HG02884 (cell line): ENCODE measurements around the gene ACBD5.
"Not testable (repeated sequence)": the region's sequence is repeated elsewhere in the genome, so short reads cannot be mapped to it uniquely, and the experiment has no call there.

ENCODE experiments used
- ATAC-seq: cut with Tn5 transposase; IDR thresholded peaks from one replicate; pipeline ENCODE4 v1.9.1; 2021; ENCODE audit warnings: mild to moderate bottlenecking, moderate library complexity; ENCODE audit not compliant: unreplicated experiment

Gene ACBD5

GRCh38 chr10:27241652-27242472 lies 1.3 kb upstream of the ACBD5 start:
- peak; percentile 47 for ATAC-seq

DNA sequence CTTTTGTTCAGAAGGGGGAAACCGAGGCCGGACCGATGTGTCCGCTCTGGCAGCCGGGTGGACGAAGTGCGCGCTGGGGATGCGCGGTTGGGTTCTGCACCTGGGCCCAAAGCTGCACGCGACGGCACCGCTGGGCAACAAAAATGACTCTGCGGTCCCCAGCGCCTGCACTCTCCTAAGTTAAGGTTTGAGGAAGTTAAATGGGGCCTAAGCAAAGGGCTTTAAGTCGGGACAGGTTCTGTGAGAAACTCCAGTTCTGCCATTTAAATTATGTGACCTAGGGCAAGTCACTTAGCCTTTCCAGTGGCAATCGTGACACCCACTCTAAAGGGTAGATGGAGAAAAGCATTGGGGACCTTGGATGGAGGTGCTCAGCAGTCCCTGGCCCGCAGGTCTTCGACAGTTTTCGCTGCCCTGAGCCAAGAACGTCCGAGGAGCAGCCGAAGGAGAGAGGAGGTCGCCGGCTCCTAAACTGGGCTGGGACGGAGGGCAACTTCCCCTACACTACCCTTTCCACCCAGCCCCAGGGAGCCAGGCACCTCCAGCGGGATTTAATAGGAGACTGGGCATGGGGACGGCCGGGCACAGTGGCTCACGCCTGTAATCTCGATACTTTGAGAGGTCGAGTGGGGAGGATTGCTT lies 534 bp upstream of the ACBD5 start:
- peak; percentile 13 for ATAC-seq

DNA sequence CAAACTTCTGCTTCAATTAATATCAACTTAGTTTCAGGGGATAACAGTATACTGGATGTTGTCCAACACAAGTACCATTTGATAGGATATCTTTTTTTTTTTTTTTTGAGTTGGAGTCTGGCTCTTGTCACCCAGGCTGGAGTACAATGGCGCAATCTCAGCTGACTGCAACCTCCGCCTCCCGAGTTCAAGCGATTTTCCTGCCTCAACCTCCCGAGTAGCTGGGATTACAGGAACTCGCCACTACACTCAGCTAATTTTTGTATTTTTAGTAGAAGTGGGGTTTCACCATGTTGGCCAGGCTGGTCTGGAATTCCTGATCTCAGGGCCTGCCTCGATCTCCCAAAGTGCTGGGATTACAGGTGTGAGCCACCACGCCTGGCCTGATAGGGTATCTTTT lies 3.1 kb downstream of the ACBD5 start:
- ATAC-seq = not testable (repeated sequence)

DNA sequence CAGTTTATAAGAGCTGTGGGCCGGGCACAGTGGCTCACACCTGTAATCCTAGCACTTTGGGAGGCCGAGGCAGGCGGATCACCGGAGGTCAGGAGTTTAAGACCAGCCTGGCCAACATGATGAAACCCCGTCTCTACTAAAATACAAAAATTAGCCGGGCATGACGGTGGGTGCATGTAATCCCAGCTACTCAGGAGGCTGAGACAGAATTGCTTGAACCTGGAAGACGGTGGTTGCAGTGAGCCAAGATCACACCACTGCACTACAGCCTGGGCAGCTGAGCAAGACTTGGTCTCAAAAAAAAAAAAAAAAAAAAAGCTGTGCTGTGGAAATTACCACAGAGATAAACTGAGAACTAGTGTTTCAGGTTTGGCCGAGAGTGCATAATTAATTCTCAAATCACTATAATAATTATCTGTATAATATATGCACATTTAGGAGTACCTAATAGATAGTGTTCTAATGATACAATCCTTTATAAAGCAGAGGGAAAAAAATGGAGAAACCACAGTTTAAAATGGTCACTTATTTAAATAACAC lies 3.9 kb downstream of the ACBD5 start:
- ATAC-seq = not testable (repeated sequence)

- no peak for ATAC-seq
These were observed 4.9 kb downstream of the ACBD5 start for GRCh38 chr10:27235706-27236105.

- ATAC-seq = no peak
These were observed 10.6 kb downstream of the ACBD5 start for GRCh38 chr10:27230022-27230421.

DNA sequence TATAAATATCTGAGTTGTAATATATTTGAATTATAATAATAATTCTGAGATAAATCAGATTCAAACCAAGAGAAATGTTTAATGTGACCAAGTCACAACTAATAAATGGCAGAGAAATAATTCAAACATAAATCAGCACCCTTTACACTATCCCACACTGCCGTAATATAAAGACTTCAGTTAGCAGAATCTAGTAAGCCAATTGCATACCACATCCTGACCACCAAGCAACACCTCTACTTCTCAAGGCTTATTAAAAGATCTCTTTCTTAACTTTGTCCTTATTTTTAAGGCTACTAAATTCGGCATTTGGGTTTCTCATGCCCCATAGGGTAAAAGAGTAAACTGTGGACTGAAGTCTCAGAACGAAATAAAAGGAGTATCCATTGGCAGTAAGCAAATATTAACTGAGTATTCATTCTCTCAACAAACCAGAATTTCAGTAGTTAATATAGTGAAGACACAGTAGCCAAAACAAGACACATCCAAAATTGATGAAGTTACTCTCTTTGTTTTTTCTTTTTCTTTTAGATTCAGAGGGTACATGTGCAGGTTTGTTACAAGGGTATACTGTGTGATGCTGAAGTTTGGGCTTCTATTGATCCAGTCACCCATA lies 14.8 kb downstream of the ACBD5 start:
- no peak for ATAC-seq

GRCh38 chr10:27225011-27225590 lies 15.5 kb downstream of the ACBD5 start:
- ATAC-seq = no peak

DNA sequence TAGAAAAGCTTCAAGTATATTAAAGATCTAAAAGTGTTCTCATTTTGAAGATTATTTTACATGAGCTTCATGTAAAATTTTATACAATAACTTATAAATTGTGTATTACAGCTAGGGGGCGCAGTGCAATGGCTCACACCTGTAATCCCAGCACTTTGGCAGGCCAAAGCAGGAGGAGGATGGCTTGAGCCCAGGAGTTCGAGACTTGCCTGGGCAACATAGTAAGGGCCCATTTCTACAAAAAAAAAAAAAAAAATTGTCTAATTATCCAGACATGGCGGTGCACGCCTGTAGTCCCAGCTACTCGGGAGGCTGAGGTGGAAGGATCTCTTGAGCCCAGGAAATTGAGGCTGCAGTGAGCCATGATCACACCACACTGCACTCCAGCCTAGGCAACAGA lies 16.6 kb downstream of the ACBD5 start:
- ATAC-seq = no peak

DNA sequence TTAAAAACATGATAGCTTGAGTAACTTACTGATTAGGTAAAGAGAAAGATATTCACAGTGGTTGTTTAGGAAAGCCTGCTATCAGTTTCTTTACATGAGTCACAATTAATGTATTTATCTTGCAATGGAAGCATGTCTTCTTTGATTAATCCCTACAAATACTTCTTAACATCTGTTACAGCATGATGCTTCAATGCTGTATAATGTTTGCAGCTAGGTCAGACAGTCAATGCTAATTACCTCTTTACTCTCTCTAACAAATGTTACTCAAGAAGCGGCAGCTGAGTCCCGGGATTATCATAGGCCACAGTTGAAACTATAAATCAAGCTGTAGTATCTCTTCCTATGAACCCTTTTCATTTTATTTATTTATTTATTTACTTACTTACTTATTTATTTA lies 33.2 kb downstream of the ACBD5 start:
- ATAC-seq = no peak

DNA sequence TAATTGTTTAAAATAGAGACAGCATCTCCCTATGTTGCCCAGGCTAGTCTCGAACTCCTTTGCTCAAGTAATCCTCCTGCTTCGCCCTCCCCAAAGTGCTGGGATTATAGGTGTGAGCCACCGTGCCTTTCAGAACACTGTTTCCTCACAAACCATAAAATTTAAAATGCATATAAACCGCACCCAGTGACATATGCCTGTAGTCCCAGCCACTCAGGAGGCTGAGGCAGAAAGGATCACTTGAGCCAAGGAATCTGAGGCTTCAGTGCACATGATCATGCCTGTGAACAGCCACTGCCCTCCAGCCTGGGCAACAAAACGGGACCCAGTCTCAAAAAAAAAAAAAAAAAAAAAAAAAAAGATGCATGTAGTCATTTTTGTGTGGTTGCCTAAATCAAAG lies 36.8 kb downstream of the ACBD5 start:
- ATAC-seq = no peak

- no peak for ATAC-seq
These were observed 42.5 kb downstream of the ACBD5 start for GRCh38 chr10:27197980-27198620.

DNA sequence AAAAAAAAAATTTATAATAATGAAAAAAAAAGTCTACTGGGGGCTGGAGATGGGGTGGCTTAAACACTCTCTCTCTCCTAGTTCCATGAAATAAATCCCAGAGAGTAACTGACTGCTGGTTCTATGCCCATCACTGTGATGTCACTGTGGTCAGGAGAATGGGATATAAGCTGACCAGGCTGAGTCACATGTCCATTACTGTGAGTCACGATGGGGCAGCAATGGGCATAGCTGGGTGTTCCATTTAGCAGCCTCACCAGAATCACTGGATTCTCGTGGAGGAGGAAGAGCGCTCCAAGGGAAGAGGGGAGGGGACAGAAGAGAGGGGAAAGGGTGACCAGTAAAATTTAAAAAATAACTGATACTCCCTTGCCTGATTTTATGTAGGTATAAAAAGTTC lies 48.3 kb downstream of the ACBD5 start:
- ATAC-seq = no peak

DNA sequence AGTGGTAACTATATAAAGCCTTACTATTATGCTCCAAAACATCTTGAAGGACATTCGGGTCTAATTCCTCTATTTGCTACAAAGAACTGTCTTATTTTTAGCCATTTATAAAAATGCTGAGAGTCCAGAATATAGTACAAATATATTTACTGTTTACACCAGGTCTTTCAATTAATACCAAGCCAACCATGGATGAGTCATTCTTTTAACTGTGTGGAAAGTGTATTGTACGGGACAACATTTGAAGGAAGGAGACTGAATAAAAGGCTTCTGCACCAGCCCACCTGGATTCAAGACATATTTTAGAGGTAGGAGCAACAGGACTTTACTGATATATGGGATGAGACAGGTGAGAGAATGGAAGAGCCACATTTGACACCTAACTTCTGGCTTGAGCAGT lies 50.1 kb downstream of the ACBD5 start:
- ATAC-seq = no peak

- no peak for ATAC-seq
These were observed 51.7 kb downstream of the ACBD5 start for GRCh38 chr10:27188897-27189296.

- ATAC-seq = no peak
These were observed 52.3 kb downstream of the ACBD5 start for GRCh38 chr10:27188259-27188658.

- ATAC-seq = no peak
These were observed 70.7 kb downstream of the ACBD5 start for GRCh38 chr10:27169849-27170248.

DNA sequence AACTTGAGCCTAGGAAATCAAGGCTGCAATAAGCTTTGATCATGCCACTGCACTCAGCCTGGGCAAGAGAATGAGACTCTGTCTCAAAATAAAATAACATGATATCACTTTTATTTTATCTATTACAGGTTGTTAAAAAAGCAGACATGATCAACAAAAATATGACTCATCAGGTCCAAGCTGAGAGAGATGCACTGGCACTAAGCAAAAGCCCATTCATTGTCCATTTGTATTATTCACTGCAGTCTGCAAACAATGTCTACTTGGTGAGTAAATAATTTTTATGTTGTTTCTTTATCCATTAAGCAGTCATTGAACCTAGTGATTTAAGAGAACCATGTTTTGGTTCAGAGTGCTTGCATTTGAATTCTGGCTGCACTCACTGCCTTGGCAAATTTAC lies 82.2 kb downstream of the ACBD5 start:
- no peak for ATAC-seq

DNA sequence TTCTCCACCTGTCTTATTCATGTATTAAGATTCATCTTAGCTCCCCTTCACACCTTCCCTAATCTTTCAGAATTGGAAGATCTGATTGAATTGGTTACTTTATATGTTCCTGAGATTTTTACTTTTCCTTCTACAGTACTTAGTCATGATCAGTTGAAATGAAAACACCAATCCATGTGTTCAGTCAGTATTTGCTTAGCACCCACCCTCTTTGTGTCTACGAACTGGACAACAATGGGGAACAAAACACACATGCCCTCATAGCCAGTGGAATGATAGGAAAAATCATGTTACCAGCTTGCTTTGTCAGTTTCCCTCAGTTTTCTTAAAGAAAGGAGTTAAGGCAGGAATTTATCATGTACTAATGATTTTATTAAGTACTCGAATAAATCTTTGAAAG lies 83.4 kb downstream of the ACBD5 start:
- ATAC-seq = no peak

DNA sequence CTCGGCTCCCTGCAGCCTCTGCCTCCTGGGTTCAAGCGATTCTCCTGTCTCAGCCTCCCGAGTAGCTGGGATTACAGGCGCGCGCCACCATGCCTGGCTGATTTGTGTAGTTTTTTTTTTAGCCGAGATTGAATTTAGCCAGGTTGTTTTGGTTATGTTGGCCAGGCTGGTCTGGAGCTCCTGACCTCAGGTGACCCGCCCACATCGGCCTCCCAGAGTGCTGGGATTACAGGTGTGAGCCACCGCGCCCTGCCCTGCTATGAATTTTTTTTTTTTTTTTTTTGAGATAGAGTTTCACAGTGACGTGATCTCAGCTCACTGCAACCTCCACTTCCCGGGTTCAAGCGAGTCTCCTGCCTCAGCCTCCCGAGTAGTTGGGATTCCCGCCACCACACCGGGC lies 84.0 kb downstream of the ACBD5 start:
- ATAC-seq = not testable (repeated sequence)
